Activated naive CD4-positive, alpha-beta T cell treated with anti-CD3 and anti-CD28 coated beads, Interleukin-2, amount 50 U/mL, for 72 hours (primary cell): ENCODE data around the gene TMEM231. TPM values are rescaled to one million over a fixed set of nuclear protein-coding genes. Genes with fewer than 3 reads are reported as not detected.
"Not testable (repeated sequence)": the region's sequence is repeated elsewhere in the genome, so short reads cannot be mapped to it uniquely, and the experiment has no call there.

ENCODE experiments used
- ATAC-seq, 2 donors: fragments of 150-1000 bp; cut with Tn5 transposase; 2 replicates each; pipeline ENCODE4 v1.10.0; 2021; ENCODE audit warnings: mild to moderate bottlenecking in 2 of 2, moderate library complexity in 2 of 2
- DNase-seq, 2 donors: peaks; one replicate each; pipeline ENCODE4 v3.0.0; 2021 to 2022; ENCODE audit warnings: low spot score in 2 of 2
- H3K27ac Mint-ChIP-seq, 2 donors: one replicate each; pipeline ENCODE4 v1.8.0; 2022; ENCODE audit warnings: mild to moderate bottlenecking in 2 of 2, mixed read lengths in 2 of 2
- H3K36me3 Mint-ChIP-seq, 2 donors: one replicate each; pipeline ENCODE4 v1.8.0; 2022; ENCODE audit warnings: mixed read lengths in 2 of 2
- H3K9me3 Mint-ChIP-seq, 2 donors: one replicate each; pipeline ENCODE4 v1.8.0; 2022; ENCODE audit warnings: mixed read lengths in 2 of 2
- total RNA-seq, 2 donors: library from RNA; stranded (reverse); gene quantifications; one replicate each; pipeline ENCODE4 v1.2.3, GENCODE V29; 2022

TMEM231 gene, protein sequence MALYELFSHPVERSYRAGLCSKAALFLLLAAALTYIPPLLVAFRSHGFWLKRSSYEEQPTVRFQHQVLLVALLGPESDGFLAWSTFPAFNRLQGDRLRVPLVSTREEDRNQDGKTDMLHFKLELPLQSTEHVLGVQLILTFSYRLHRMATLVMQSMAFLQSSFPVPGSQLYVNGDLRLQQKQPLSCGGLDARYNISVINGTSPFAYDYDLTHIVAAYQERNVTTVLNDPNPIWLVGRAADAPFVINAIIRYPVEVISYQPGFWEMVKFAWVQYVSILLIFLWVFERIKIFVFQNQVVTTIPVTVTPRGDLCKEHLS
- 1 to 10 TPM; 2.8 to 6.0 TPM for total RNA-seq

DNA sequence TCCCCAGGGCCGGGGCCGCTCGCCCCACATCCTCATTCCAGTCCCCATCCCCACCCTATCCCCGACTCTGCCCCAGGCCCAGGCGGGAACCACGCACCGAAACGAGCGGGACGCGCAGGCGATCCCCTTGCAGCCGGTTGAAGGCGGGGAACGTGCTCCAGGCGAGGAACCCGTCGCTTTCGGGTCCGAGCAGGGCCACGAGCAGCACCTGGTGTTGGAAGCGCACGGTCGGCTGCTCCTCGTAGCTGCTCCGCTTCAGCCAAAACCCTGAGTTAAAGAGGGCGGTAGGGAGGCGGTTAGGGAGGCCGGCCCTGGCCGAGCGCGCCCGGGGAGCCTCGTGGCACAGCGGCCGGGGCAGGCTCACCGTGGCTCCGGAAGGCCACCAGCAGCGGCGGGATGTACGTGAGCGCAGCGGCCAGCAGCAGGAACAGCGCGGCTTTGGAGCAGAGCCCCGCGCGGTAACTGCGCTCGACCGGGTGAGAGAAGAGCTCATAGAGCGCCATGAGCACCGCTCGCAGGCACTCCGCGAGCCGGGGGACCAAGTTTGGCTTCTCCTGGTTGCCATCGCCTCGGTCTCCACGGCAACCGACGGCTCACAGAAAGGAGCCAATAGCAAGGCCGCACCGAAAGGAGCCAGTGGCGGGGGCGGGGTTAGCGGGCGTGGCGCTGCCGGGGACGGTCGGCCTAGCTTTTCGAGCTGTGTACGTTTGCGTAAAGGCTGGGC, at the start of gene TMEM231:
Gene TMEM231, minus strand, starts transcription at position 546 of the 724 bp plus-strand sequence. Its CDS starts 43 bp downstream, at position 503.
- H3K27ac Mint-ChIP-seq = peak within 1 kb of the TSS; percentile 68 to 94
- ATAC-seq = peak; percentile 98 to 99

DNA sequence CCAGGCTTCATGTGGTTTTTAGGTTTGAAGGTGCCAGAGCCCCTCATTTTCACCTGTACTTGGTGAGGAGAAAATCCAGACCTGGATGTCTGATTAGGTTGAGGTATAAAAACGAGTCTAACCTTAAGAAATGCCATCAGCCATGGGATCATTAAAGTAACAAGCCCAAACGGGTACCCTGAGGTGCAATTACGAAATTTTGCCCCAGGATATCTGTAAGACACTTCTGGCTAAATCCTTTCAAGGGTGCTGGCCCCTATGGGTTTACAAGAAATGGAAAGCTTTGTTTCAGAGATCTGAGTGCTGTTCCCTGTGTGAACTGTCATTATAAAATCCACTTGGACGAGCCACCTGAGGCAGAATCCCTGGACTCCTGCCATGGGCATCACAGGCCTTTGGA, 47.2 kb upstream of the TMEM231 start:
- Mint-ChIP-seq H3K9me3 (no peaks in the 10 kb centered on the region), H3K27ac (no peak overlapping the region), H3K36me3 (peaks cover 30 to 31% of the 10 kb centered on the region in 2 donors)
- no peak for DNase-seq
- no peak for ATAC-seq

More for the DNA sequence above, at the start of gene TMEM231:
- Mint-ChIP-seq H3K9me3 (no peaks in the 10 kb centered on the region), H3K36me3 (no peaks in the 10 kb centered on the region)
- peak; percentile 91 to 96 for DNase-seq

DNA sequence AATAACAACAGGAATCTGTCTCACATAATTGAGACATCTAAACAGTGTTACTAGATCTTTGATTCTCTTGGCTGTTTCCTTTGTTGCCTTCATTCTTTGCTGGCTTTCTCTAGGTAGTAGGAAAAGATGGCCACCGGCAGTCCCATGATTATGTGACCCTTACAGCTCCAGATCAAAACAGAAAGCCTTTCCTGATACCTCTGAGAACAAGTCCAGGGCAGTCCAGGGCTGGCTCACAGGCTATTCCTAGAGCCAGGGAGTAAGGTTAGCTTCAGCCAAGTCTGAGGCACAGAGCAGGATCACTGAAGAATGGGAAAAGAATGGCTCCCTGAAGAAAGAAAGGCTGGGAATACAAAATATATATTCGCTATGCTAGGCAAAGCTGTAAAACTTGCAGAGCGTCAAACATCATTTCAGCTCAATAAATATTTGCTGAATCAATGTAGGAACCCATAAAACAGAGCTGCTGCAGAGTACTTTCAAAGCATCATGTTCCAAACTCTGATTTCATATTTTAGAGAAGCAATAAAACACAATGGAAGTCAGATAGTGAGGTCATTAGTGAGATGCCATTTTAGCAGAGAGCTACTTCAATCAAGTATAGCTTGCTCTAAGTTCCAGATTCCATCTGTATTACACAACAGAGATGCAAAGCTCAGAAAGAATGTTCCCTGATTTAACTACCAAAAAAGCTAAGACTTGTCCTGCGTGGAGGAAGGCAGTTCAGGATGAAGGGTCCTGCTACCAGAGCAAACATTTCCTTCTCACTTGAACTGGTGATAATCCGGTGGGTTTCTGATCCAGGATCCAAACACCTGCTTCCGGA, 43.6 kb upstream of the TMEM231 start:
- Mint-ChIP-seq H3K9me3 (no peaks in the 10 kb centered on the region), H3K27ac (peak overlapping the region; percentile 60 to 75), H3K36me3 (peaks cover 33 to 42% of the 10 kb centered on the region in 2 donors)
- DNase-seq (no peak), ATAC-seq (no peak)

DNA sequence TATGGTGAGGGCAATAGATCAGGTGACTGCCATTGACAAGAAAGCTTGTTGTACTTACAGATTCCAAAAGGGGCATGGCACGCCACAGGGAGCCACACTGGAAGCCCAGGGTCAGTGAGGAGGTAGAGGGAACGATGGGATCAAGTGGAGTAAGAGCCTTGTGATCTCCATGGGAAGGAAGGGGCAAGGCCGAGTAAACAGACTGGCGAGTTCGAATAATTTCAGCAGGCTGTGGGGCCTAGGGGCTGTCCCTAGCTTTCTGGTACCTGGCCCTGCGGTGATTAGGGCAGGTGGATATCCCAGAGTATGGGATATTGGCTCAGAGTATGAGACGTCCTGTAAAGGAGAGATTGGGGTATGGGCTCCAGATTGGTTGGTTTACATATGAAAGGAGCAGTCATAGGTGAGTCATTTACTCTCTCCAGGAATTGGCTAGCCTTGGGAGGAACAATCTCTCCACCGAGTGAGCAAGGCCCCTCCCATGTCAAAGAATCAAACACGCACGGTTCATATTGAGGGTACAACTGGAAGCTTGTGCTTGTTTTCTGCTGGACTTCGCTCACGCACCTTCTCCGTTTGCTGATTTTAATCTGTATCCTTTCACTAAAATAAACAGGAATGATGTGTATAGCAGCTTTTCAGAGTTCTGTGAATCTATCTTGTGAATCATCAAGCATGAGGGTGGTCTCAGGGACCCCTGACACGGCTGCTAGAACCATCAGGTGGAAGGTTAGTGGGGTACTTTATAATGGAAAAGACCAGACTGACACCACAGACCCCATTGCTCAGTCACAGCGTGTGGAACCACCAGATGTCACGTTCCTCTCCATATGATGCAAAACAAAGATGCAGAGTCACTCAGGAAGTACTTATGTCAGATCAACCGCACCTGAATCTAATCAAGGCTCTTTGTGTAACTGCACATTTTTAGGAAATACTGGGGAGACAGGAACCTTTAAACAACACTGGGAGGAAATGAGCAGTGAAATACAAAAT, 38.1 kb upstream of the TMEM231 start:
- peak; percentile 84 to 85 for ATAC-seq
- DNase-seq = no peak

DNA sequence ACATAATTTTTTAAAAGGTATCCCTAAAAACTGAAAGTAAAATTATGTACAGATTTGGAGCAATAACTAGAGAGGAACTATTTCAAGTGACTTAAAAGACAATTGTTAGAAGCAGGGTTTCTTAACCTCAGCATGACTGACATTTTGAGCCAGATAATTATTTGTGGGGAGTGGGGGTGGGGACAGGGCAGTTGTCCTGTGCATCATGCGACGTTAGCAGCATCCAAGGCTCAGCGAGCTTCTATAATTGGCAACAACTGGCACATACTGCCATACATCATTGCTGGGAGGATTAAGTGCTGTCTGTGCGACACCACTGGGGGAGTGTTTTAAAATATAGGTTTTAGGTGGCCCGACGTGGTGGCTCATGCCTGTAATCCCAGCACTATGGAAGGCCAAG, 37.3 kb upstream of the TMEM231 start:
- no peak for DNase-seq
- Mint-ChIP-seq H3K36me3 (peaks cover 6 to 16% of the 10 kb centered on the region in 2 donors), H3K27ac (peak overlapping the region; percentile 10 to 67), H3K9me3 (no peaks in the 10 kb centered on the region)
- no peak for ATAC-seq

More for the DNA sequence above, 38.1 kb upstream of the TMEM231 start:
- Mint-ChIP-seq H3K9me3 (no peaks in the 10 kb centered on the region), H3K27ac (peak overlapping the region; percentile 47 to 67), H3K36me3 (peaks cover 6 to 16% of the 10 kb centered on the region in 2 donors)

DNA sequence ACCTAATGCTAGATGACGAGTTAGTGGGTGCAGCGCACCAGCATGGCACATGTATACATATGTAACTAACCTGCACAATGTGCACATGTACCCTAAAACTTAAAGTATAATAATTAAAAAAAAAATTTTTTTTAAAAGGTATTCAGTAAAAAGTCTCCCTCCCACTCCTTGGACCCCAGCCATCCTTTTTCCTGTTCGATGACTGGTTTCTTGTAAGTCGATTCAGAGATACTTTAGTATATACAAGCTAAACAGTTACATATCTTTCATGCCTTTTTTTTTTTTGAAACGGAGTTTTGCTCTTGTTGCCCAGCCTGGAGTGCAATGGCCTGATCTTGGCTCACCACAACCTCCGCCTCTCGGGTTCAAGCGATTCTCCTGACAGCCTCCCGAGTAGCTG, 35.9 kb upstream of the TMEM231 start:
- H3K9me3 Mint-ChIP-seq, ATAC-seq, H3K27ac Mint-ChIP-seq, H3K36me3 Mint-ChIP-seq, DNase-seq: not testable (repeated sequence)

DNA sequence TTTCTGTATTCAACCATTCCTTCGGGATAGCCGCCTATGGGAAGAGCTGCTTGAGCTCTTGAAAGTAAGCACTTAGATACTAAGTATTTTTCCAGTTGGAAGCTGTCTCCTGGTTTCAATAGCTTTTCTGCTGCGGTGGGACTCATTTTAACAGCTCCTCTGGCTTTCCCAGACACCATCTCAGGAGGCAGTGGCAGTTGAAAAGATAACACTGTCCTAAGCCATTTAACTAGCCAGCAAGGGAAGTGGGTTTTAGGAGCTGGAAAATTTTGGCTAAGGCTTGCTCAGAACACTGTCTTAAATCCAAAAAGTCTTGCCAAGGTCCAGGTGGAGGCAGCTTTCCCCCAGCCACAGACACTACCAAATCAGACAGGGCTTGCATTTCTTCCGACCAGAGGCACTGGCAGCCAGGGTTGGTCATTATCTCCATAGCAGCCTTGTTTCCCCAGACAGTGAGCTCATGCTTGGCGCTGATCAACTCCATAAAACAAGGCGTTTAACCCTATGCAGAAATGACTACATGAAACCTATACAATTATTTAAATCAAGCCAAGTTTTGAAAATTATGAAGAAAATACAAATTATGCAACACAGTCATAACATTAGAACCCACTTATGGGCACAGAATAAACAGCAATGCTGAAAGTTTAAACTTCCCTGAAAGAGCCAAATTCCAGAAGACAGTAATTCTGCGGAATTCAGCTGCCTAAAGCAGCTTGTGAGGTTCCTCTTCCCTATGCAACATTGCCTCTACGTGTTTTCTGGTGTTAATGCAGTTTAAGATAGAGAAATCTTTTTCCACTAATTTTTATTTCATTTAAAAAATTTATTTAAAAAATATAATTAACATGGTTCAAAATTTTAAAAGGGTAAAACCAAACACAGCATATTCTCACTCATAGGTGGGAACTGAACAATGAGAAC, 35.1 kb upstream of the TMEM231 start:
- Mint-ChIP-seq H3K9me3 (no peaks in the 10 kb centered on the region), H3K36me3 (no peaks in the 10 kb centered on the region), H3K27ac (no peak overlapping the region)
- ATAC-seq (no peak), DNase-seq (no peak)

DNA sequence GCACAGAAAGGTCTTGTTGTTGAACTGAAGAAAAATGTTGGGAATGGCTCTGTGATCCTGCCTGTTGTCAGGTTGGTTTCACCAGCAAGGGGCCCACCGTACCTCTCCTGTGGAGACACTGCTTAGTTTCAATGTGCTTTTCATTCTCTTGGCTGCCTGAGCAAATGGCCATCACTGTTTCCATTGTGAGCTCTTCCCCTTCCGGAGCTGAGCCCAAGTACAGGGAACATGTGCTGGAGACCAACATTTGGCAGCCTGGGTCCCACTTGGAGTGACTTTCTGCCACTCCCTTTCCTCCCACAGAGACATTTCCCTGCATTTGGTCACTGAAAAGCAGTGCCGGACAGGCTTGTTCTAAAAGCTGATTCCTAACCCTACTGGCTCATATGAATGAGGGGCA, 33.3 kb upstream of the TMEM231 start:
- no peaks in the 10 kb centered on the region for H3K9me3 Mint-ChIP-seq
- ATAC-seq (no peak), DNase-seq (no peak)
- no peak overlapping the region for H3K27ac Mint-ChIP-seq
- H3K36me3 Mint-ChIP-seq = no peaks in the 10 kb centered on the region

DNA sequence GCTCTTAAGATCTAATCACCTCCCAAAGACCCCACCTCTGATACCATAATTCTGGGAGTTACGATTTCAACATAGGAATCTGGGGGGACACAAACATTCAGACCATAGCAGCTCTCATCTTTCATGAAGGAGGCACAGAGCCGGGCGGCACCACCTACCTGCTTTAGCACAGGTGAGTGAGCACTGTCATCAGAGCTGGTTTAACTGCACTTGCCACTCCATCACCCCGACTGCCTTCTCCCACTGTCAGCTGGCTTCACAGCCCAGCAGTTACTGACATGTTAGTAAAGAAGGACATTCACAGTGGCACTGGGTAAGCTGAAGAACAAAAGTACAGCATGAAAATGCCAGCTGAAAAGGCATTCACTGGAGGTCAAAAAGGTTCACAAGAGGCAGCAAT, 32.7 kb upstream of the TMEM231 start:
- ATAC-seq (no peak), DNase-seq (no peak)
- Mint-ChIP-seq H3K27ac (no peak overlapping the region), H3K9me3 (no peaks in the 10 kb centered on the region), H3K36me3 (no peaks in the 10 kb centered on the region)

DNA sequence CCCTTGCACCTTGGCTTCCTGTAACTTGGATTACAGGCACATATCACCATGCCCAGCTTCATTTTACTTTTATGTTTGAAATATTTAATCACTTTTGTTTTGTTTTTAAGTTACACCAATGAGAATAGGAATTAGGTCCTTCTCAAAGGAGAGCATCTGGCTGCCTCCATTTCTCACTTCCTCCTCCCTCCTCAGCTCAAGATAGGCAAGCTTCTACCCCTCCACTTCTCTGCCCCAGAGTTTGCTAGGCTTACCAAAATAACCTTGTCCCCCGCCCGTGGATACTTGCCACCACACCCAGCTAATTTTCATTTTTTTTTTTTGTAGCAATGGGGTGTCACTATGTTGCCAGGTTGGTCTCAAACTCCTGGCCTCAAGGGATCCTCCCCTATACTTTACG, 28.1 kb upstream of the TMEM231 start:
- peaks cover 1 to 4% of the 10 kb centered on the region in 2 donors for H3K36me3 Mint-ChIP-seq
- DNase-seq (no peak), ATAC-seq (no peak)
- peak overlapping the region in 1 of 2 donors; percentile 22 for H3K27ac Mint-ChIP-seq
- no peaks in the 10 kb centered on the region for H3K9me3 Mint-ChIP-seq

DNA sequence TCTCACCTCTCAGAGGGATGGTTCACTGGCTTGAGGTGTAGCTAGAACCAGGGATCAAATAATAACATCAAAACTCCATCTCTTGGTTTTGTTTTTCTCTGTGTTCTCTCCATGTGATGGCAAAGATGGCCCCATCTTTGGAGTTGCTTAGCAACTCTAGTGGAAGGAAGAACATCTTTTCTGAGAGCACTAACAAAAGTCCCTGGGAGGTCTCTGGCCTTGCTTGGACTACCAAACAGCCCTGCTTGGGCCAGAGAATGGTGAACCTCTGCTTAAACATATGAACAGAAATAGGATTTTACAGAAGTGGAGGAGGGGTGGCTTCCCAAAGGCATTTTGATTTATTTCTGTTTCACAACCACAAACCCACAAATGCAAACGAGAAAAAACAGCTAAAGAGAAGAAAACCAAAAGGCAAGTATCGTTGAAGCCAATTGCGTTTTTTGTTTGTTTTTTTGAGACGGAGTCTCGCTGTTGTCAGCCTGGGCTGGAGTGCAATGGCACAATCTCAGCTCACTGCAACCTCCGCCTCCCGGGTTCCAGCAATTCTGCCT, 23.3 kb upstream of the TMEM231 start:
- H3K27ac Mint-ChIP-seq = peak overlapping the region; percentile 68 to 74
- H3K36me3 Mint-ChIP-seq = peaks cover 8 to 12% of the 10 kb centered on the region in 2 donors
- H3K9me3 Mint-ChIP-seq = no peaks in the 10 kb centered on the region

DNA sequence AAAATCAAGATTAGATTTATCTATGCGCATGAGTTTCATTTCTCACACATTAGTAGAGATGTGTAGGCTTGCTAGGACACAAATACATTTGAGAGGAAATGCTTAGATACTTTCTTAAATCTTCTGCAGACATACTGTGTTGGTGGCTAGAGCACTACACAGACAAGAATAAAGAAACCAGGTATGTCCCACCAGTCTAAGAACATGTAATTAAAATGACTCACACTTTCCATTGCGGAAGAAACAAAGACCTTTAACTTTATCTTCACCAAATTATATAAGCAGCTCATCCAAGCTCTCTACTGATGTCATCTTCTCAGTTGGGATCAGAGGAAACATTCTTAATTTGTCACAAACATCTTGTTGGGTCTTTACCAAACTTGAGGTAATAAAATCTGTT, 22.7 kb upstream of the TMEM231 start:
- DNase-seq = no peak
- peak in 1 of 2 donors; percentile 47 for ATAC-seq
- peaks cover 8 to 12% of the 10 kb centered on the region in 2 donors for H3K36me3 Mint-ChIP-seq
- peak overlapping the region; percentile 74 to 82 for H3K27ac Mint-ChIP-seq
- no peaks in the 10 kb centered on the region for H3K9me3 Mint-ChIP-seq

More for the DNA sequence above, 23.3 kb upstream of the TMEM231 start:
- ATAC-seq (no peak), DNase-seq (no peak)

DNA sequence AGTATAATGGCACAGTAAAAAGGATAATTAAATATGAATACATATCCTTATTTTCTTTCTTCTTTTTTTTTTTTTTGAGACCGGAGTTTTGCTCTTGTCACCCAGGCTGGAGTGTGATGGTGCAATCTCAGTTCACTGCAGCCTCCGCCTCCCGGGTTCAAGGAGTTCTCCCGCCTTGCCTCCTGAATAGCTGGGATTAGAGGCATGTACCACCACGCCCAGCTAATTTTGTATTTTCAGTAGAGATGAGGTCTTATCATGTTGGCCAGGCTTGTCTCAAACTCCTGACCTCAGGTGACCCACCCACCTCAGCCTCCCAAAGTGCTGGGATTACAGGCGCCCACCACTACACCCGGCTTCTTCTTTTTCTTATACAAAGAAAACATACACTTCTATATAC, 22.2 kb upstream of the TMEM231 start:
- Mint-ChIP-seq H3K9me3 (no peaks in the 10 kb centered on the region), H3K27ac (peak overlapping the region; percentile 74 to 82), H3K36me3 (peaks cover 8 to 12% of the 10 kb centered on the region in 2 donors)
- no peak for DNase-seq
- ATAC-seq = no peak

DNA sequence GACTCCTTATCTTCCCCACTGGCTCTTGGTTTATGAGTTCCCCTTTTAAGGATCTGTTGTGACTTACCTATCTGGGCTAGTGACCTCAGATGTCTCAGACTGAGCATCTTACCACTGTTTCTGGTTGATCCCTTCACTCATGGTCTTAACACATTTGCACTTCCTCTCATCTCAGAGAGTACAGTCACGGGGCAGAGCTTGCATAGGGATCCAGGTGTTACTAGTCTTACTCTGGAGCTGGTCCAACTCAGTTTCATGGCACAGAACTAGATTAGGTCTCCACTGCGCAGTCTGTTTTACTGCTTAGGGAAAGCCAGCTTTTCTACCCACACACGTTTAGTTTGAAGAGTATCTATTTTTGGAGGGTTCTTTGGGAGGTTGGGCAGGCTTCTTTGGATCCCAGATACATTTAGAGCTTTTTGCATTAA, 20.3 kb upstream of the TMEM231 start:
- H3K27ac Mint-ChIP-seq = no peak overlapping the region
- ATAC-seq = peak in 1 of 2 donors; percentile 16

More for the DNA sequence above, 20.3 kb upstream of the TMEM231 start:
- no peak for DNase-seq
- H3K9me3 Mint-ChIP-seq = no peaks in the 10 kb centered on the region
- H3K36me3 Mint-ChIP-seq = peaks cover 8 to 12% of the 10 kb centered on the region in 2 donors
